ENCODE results near the gene PTPRN2.
A peak's percentile ranks its signal among the peaks of the same experiment; 100 is the strongest.

Gene PTPRN2

GRCh38 chr7:157609932-157610640, 977.5 kb downstream of the PTPRN2 start:
- ATAC-seq (replicated peaks) (no peak), DNase-seq (no peak)
- peaks cover 5 to 7% of the 10 kb centered on the region in 2 donors for H3K4me1 Mint-ChIP-seq (ENCODE audit: low read depth in 2 of 2)
- no peak overlapping the region for H3K27ac Mint-ChIP-seq
- peaks cover 0 to under 1% of the 10 kb centered on the region in 2 donors for H3K27me3 Mint-ChIP-seq
- H3K36me3 Mint-ChIP-seq (ENCODE audit: insufficient read depth): peaks cover 5% of the 10 kb centered on the region
- H3K9me3 Mint-ChIP-seq: no peaks in the 10 kb centered on the region
- H3K4me3 Mint-ChIP-seq: no peak overlapping the region

DNA sequence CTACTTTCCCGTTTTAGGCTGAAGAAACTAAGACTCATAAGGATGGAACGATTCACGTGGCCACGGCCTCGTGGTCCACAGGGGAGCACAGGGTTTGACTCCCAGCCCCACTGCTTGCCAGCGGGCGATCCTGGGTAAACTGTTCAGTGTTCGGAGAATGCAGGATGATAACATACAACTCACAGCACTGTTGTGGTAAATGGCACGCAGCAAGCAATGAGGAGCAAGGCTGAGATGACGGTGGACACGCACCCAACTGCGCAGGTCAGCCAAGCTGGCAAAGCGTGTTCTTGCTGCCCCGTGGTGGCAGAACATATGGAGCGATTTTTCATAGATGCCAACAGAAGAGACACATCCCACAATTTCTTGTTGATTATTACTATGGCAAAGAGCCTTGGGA, 978.1 kb downstream of the PTPRN2 start:
- Mint-ChIP-seq H3K4me3 (no peak overlapping the region), H3K27me3 (peaks cover 4 to 6% of the 10 kb centered on the region in 2 donors), H3K36me3 (ENCODE audit: insufficient read depth) (peaks cover 5% of the 10 kb centered on the region), H3K9me3 (no peaks in the 10 kb centered on the region), H3K4me1 (ENCODE audit: low read depth in 2 of 2) (peaks cover 5 to 7% of the 10 kb centered on the region in 2 donors), H3K27ac (no peak overlapping the region)
- DNase-seq: no peak
- no peak for ATAC-seq (replicated peaks)

DNA sequence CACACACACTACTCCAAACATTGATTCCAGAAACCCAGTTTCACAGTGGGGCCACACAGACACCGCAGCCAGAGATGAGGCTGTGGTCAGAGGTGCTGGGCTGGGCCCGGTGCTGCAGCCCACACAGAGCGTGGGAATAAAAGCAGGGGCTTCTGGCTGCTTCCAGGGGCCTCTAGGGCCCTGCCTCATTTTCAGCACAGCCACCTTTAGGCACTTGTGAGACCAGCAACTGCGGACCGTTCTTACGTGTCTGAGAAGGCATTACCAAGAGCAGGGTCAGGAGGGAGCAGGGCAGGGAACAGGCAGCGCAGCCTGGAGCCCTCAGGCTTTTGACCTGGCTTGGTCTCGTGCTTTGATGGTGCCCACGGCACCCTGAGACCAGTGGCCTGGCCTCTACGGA, 980.4 kb downstream of the PTPRN2 start:
- Mint-ChIP-seq H3K4me3 (no peak overlapping the region), H3K27ac (no peak overlapping the region), H3K9me3 (no peaks in the 10 kb centered on the region), H3K27me3 (peaks cover 10% of the 10 kb centered on the region in 2 donors), H3K36me3 (ENCODE audit: insufficient read depth) (peaks cover 4% of the 10 kb centered on the region), H3K4me1 (ENCODE audit: low read depth in 2 of 2) (peaks cover 2 to 3% of the 10 kb centered on the region in 2 donors)
- DNase-seq: no peak
- ATAC-seq (replicated peaks): no peak

DNA sequence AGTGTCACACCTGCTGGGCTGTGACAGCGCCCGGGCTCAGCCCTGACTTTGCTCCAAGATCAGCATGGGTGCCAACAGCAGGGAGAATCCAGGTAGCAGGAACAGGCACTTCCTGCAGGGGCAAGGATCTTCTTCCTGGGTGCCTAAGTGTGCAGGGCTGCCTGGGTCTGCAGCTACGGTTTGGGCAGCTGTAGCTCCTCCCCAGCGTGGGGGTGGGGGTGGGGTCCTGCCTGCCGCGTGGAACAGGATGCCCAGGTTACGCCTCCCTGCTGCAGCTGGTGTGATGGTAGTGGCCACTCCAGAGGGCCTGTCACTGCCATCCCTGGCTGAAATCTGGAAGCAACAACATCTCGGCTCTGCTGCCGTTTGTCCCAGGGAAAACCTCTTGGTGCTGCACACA, 981.5 kb downstream of the PTPRN2 start:
- peaks cover 10% of the 10 kb centered on the region in 2 donors for H3K27me3 Mint-ChIP-seq
- H3K36me3 Mint-ChIP-seq (ENCODE audit: insufficient read depth): no peaks in the 10 kb centered on the region
- H3K27ac Mint-ChIP-seq: no peak overlapping the region
- no peak for DNase-seq
- no peak for ATAC-seq (replicated peaks)
- H3K4me3 Mint-ChIP-seq: no peak overlapping the region
- no peaks in the 10 kb centered on the region for H3K4me1 Mint-ChIP-seq (ENCODE audit: low read depth in 2 of 2)
- no peaks in the 10 kb centered on the region for H3K9me3 Mint-ChIP-seq

- Mint-ChIP-seq H3K36me3 (ENCODE audit: insufficient read depth) (no peaks in the 10 kb centered on the region), H3K27me3 (peaks cover 10% of the 10 kb centered on the region in 2 donors), H3K4me1 (ENCODE audit: low read depth in 2 of 2) (no peaks in the 10 kb centered on the region), H3K4me3 (no peak overlapping the region), H3K27ac (no peak overlapping the region), H3K9me3 (no peaks in the 10 kb centered on the region)
- DNase-seq (no peak), ATAC-seq (replicated peaks) (no peak)
Measured at GRCh38 chr7:157605638-157606037, 982.0 kb downstream of the PTPRN2 start.

- Mint-ChIP-seq H3K36me3 (ENCODE audit: insufficient read depth) (no peaks in the 10 kb centered on the region), H3K4me1 (ENCODE audit: low read depth in 2 of 2) (no peaks in the 10 kb centered on the region), H3K4me3 (no peak overlapping the region), H3K27ac (no peak overlapping the region), H3K27me3 (peaks cover 10 to 18% of the 10 kb centered on the region in 2 donors), H3K9me3 (no peaks in the 10 kb centered on the region)
- DNase-seq (no peak), ATAC-seq (replicated peaks) (no peak)
Measured at GRCh38 chr7:157604661-157605381, 982.8 kb downstream of the PTPRN2 start.

- ATAC-seq (replicated peaks): no peak
- Mint-ChIP-seq H3K36me3 (ENCODE audit: insufficient read depth) (no peaks in the 10 kb centered on the region), H3K27me3 (peaks cover 10 to 20% of the 10 kb centered on the region in 2 donors), H3K4me1 (ENCODE audit: low read depth in 2 of 2) (no peaks in the 10 kb centered on the region), H3K4me3 (no peak overlapping the region), H3K9me3 (no peaks in the 10 kb centered on the region), H3K27ac (no peak overlapping the region)
- DNase-seq: no peak
Measured at GRCh38 chr7:157603716-157604115, 983.9 kb downstream of the PTPRN2 start.

DNA sequence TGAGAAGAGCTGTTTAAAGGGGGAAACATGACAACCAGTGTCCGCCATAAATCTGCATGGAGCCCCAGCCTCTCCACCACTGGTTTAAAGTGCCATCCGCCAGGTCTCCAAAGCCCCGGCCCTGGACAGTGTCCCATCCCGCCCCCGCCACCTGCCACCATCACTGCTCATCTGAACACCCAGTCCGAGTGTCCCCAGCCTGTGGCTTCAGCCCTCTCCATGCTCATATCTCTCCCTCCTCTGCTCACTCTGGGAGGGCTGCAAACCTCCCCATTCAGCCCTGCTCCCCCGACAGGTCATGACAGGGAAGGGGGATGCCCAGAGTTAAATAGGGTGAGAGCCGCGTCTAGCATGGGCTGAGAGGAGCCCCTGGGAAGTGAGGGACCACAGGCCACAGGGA, 984.6 kb downstream of the PTPRN2 start:
- Mint-ChIP-seq H3K4me1 (ENCODE audit: low read depth in 2 of 2) (no peaks in the 10 kb centered on the region), H3K4me3 (no peak overlapping the region), H3K27me3 (peaks cover 10 to 26% of the 10 kb centered on the region in 2 donors), H3K27ac (no peak overlapping the region), H3K9me3 (no peaks in the 10 kb centered on the region), H3K36me3 (ENCODE audit: insufficient read depth) (no peaks in the 10 kb centered on the region)
- ATAC-seq (replicated peaks): no peak
- DNase-seq: no peak

DNA sequence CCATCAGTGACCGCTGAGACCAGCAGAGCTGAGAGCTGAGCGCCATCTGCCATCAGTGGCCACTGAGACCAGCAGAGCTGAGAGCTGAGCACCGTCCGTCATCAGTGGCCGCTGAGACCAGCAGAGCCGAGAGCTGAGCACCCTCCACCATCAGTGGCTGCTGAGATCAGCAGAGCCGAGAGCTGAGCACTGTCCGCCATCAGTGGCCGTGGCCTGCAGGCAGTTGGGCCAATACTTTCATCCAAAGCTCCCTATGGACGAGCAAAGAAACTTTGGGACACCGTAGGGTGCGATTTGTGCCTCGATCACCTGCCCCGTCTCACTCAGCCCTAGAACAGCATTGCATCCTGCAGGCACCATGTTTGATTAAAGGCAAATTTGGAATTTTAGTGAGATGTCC, 985.0 kb downstream of the PTPRN2 start:
- Mint-ChIP-seq H3K9me3 (no peaks in the 10 kb centered on the region), H3K4me1 (ENCODE audit: low read depth in 2 of 2) (no peaks in the 10 kb centered on the region)
- no peak for ATAC-seq (replicated peaks)

GRCh38 chr7:157602156-157602555, 985.5 kb downstream of the PTPRN2 start:
- H3K36me3 Mint-ChIP-seq (ENCODE audit: insufficient read depth): no peaks in the 10 kb centered on the region
- H3K4me3 Mint-ChIP-seq: no peak overlapping the region
- no peaks in the 10 kb centered on the region for H3K9me3 Mint-ChIP-seq
- DNase-seq (no peak), ATAC-seq (replicated peaks) (no peak)
- peaks cover 10 to 34% of the 10 kb centered on the region in 2 donors for H3K27me3 Mint-ChIP-seq
- H3K4me1 Mint-ChIP-seq (ENCODE audit: low read depth in 2 of 2): no peaks in the 10 kb centered on the region
- H3K27ac Mint-ChIP-seq: no peak overlapping the region

More for the DNA sequence above, 985.0 kb downstream of the PTPRN2 start:
- DNase-seq: no peak
- H3K4me3 Mint-ChIP-seq: no peak overlapping the region
- H3K27ac Mint-ChIP-seq: no peak overlapping the region
- no peaks in the 10 kb centered on the region for H3K36me3 Mint-ChIP-seq (ENCODE audit: insufficient read depth)
- peaks cover 10 to 30% of the 10 kb centered on the region in 2 donors for H3K27me3 Mint-ChIP-seq

DNA sequence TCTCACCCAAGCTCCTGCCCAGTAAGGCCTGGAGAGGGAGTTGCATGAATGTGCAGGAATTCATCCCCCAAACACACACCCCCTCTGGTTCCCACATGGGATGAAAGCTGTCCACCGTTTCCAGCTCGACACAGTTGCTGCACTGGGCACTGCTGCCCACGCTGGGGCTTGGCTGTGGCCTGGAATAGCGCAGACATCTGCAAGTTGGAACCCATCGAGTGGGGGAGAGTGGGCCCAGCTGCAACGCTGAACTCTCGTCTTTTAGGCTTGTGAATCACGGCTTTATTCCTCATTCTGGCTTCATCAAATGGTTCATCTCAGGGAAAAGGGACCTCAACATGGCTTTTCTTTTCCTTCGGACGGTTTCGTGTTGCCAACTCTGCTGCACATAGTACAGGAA, 986.1 kb downstream of the PTPRN2 start:
- DNase-seq: no peak
- H3K4me1 Mint-ChIP-seq (ENCODE audit: low read depth in 2 of 2): no peaks in the 10 kb centered on the region
- no peaks in the 10 kb centered on the region for H3K36me3 Mint-ChIP-seq (ENCODE audit: insufficient read depth)
- H3K9me3 Mint-ChIP-seq: no peaks in the 10 kb centered on the region
- peaks cover 10 to 34% of the 10 kb centered on the region in 2 donors for H3K27me3 Mint-ChIP-seq
- ATAC-seq (replicated peaks): no peak
- no peak overlapping the region for H3K4me3 Mint-ChIP-seq
- H3K27ac Mint-ChIP-seq: no peak overlapping the region

- DNase-seq (no peak), ATAC-seq (replicated peaks) (no peak)
- Mint-ChIP-seq H3K9me3 (no peaks in the 10 kb centered on the region), H3K4me3 (no peak overlapping the region), H3K4me1 (ENCODE audit: low read depth in 2 of 2) (no peaks in the 10 kb centered on the region), H3K27me3 (peaks cover 3 to 29% of the 10 kb centered on the region in 2 donors), H3K27ac (no peak overlapping the region), H3K36me3 (ENCODE audit: insufficient read depth) (no peaks in the 10 kb centered on the region)
Measured at GRCh38 chr7:157599491-157599890, 988.1 kb downstream of the PTPRN2 start.

DNA sequence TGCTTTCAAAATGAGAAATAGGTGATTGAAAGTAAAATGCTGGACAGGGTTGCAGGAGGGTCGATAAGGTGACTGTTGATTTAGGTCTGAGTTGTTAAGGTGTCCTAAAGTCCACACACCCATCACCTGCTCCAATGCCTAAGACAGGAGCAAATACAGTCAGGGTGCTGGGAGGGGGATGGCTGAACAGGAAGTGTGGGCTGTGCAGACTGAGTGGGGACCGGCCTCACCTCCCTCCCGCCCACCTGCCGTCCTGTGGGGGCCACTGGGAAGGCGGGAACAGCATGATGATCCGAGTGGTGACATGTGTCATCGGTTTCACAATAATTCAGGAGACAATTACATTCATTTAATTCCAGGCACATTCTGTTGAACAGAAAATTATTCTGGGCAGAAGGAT, 990.1 kb downstream of the PTPRN2 start:
- no peak for DNase-seq
- Mint-ChIP-seq H3K27ac (peak overlapping the region in 1 of 2 donors; percentile 49), H3K4me1 (ENCODE audit: low read depth in 2 of 2) (peaks cover 4% of the 10 kb centered on the region in 2 donors), H3K9me3 (peaks cover under 1 to 8% of the 10 kb centered on the region in 2 donors), H3K36me3 (ENCODE audit: insufficient read depth) (peaks cover 7% of the 10 kb centered on the region), H3K4me3 (no peak overlapping the region), H3K27me3 (peaks cover 0 to 24% of the 10 kb centered on the region in 2 donors)
- no peak for ATAC-seq (replicated peaks)

DNA sequence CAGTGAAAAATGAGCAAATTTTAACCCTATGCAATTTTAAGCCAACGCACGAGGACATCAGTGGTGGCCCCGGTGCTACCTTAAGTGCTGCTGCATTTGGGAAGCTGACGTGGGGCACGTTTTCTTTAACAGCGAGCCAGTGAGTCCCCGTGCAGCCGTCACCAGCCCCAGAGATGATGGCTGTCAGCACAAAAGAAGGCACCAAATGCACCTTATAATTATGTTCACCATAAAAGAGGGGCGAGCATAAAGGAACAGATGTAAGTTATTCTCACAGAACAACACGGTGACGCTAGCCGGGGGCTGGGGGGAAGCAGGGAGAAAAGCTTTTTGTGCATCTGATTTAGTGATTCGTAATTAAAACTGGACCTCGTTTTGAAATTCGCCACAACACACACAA, 990.7 kb downstream of the PTPRN2 start:
- H3K4me1 Mint-ChIP-seq (ENCODE audit: low read depth in 2 of 2): peaks cover 4 to 8% of the 10 kb centered on the region in 2 donors
- H3K27me3 Mint-ChIP-seq: peaks cover 0 to 24% of the 10 kb centered on the region in 2 donors
- peaks cover 6 to 15% of the 10 kb centered on the region in 2 donors for H3K9me3 Mint-ChIP-seq
- H3K27ac Mint-ChIP-seq: no peak overlapping the region
- no peak for ATAC-seq (replicated peaks)
- H3K36me3 Mint-ChIP-seq (ENCODE audit: insufficient read depth): peaks cover 12% of the 10 kb centered on the region
- DNase-seq: no peak
- H3K4me3 Mint-ChIP-seq: no peak overlapping the region

Data from effector memory CD8-positive, alpha-beta T cell (primary cell).